Activated T-helper 17 cell treated with anti-CD3 and anti-CD28 coated beads, Interleukin-2, amount 50 U/mL, for 72 hours (primary cell): Measurements from ENCODE around the gene CCNT1. TPM values are rescaled to one million over a fixed set of nuclear protein-coding genes. Genes with fewer than 3 reads are reported as not detected.

ENCODE experiments used
- ATAC-seq: fragments of 150-1000 bp; cut with Tn5 transposase; replicated peaks from 2 replicates; pipeline ENCODE4 v1.10.0; 2021; ENCODE audit warnings: mild to moderate bottlenecking, moderate library complexity
- H3K27ac Mint-ChIP-seq: one replicate; pipeline ENCODE4 v1.8.0; 2022; ENCODE audit warnings: mixed read lengths
- H3K27me3 Mint-ChIP-seq: one replicate; pipeline ENCODE4 v1.8.0; 2022; ENCODE audit warnings: mixed read lengths
- H3K36me3 Mint-ChIP-seq: one replicate; pipeline ENCODE4 v1.8.0; 2022; ENCODE audit warnings: low read depth, mild to moderate bottlenecking, mixed read lengths
- H3K4me1 Mint-ChIP-seq: one replicate; pipeline ENCODE4 v1.8.0; 2022; ENCODE audit warnings: mixed read lengths
- H3K4me3 Mint-ChIP-seq: one replicate; pipeline ENCODE4 v1.8.0; 2022; ENCODE audit warnings: mild to moderate bottlenecking, mixed read lengths
- H3K9me3 Mint-ChIP-seq: one replicate; pipeline ENCODE4 v1.8.0; 2022; ENCODE audit warnings: mixed read lengths
- total RNA-seq, 2 donors: library from RNA; stranded (reverse); gene quantifications; one replicate each; pipeline ENCODE4 v1.2.3, GENCODE V29; 2022

CCNT1 gene
- total RNA-seq, 2 donors from 2014 or later, result 64.6 to 64.7 TPM

- Mint-ChIP-seq H3K4me1 (no peaks in the 10 kb centered on the region), H3K27ac (no peak overlapping the region), H3K9me3 (no peaks in the 10 kb centered on the region), H3K36me3 (peaks cover 34% of the 10 kb centered on the region), H3K27me3 (no peaks in the 10 kb centered on the region), H3K4me3 (no peak overlapping the region)
- ATAC-seq, result no peak
Measured at GRCh38 chr12:48640854-48641253, 75.7 kb downstream of the CCNT1 start.

GRCh38 chr12:48640428-48640827 lies 76.1 kb downstream of the CCNT1 start:
- Mint-ChIP-seq H3K9me3 (no peaks in the 10 kb centered on the region), H3K4me3 (no peak overlapping the region), H3K4me1 (no peaks in the 10 kb centered on the region), H3K36me3 (peaks cover 30% of the 10 kb centered on the region), H3K27ac (no peak overlapping the region), H3K27me3 (no peaks in the 10 kb centered on the region)
- ATAC-seq, result no peak

Other genes with a start within 250 kb of the CCNT1 start
- not detected for gene ANP32D, start 244.1 kb downstream of the CCNT1 start, total RNA-seq
- not detected for gene C12orf54, start 234.2 kb downstream of the CCNT1 start, total RNA-seq
- gene OR8S1, start 191.1 kb downstream of the CCNT1 start, total RNA-seq, result not detected
- not detected for gene LALBA, start 146.7 kb downstream of the CCNT1 start, total RNA-seq
- 10 to 100 TPM; 46.7 to 54.3 TPM for gene KANSL2, start 34.5 kb downstream of the CCNT1 start, total RNA-seq
- gene ADCY6, start 72.4 kb upstream of the CCNT1 start, total RNA-seq, result under 1 TPM in 1 of 2 donors, not detected in 1; 0.24 TPM
- gene CACNB3, start 101.8 kb upstream of the CCNT1 start, total RNA-seq, result 10 to 100 TPM in 1 of 2 donors, 1 to 10 TPM in 1; 5.9 to 17.7 TPM
- 100 to 1,000 TPM in 1 of 2 donors, 10 to 100 TPM in 1; 81.4 to 122 TPM for gene DDX23, start 135.5 kb upstream of the CCNT1 start, total RNA-seq
- gene RND1, start 149.2 kb upstream of the CCNT1 start, total RNA-seq, result 1 to 10 TPM; 2.5 to 4.2 TPM
- 100 to 1,000 TPM in 1 of 2 donors, 10 to 100 TPM in 1; 55.0 to 100 TPM for gene FKBP11, start 208.8 kb upstream of the CCNT1 start, total RNA-seq
- 100 to 1,000 TPM in 1 of 2 donors, 10 to 100 TPM in 1; 84.1 to 128 TPM for gene ARF3, start 240.8 kb upstream of the CCNT1 start, total RNA-seq